Smooth muscle cell (in vitro differentiated cells): ENCODE measurements around the gene ZNF8. TPM values are rescaled to one million over a fixed set of nuclear protein-coding genes. Genes with fewer than 3 reads are reported as not detected.

Experiments
- DNase-seq: peaks from one replicate; lab custom pipeline; 2025; ENCODE audit not compliant: unreplicated experiment; lab: John Stamatoyannopoulos, UW
- H2AFZ ChIP-seq: fragments of 200-600 bp; sonication (generic); 2 replicates; pipeline ENCODE4 v1.6.0; 2016; ENCODE audit warnings: antibody characterized with exemption, low read depth, mild to moderate bottlenecking
- H3F3A ChIP-seq: fragments of 200-600 bp; sonication (generic); 2 replicates; pipeline ENCODE4 v1.6.0; 2017; ENCODE audit warnings: antibody characterized with exemption, low read depth
- H3K27ac ChIP-seq: fragments of 200-600 bp; sonication (generic); 2 replicates; pipeline ENCODE4 v1.5.1; 2016; ENCODE audit warnings: low read depth, mild to moderate bottlenecking
- H3K27me3 ChIP-seq: fragments of 200-600 bp; sonication (generic); 2 replicates; pipeline ENCODE4 v1.6.1; 2016; ENCODE audit warnings: low read depth, mild to moderate bottlenecking
- H3K36me3 ChIP-seq: fragments of 200-600 bp; sonication (generic); 2 replicates; pipeline ENCODE4 v1.5.1; 2016; ENCODE audit warnings: low read depth
- H3K4me1 ChIP-seq: fragments of 200-600 bp; sonication (generic); 2 replicates; pipeline ENCODE4 v1.5.1; 2016; ENCODE audit warnings: low read depth
- H3K4me2 ChIP-seq: fragments of 200-600 bp; sonication (generic); 2 replicates; pipeline ENCODE4 v1.6.0; 2016; ENCODE audit warnings: mild to moderate bottlenecking
- H3K4me3 ChIP-seq: fragments of 200-600 bp; sonication (generic); 2 replicates; pipeline ENCODE4 v1.5.1; 2016; ENCODE audit warnings: mild to moderate bottlenecking
- H3K79me2 ChIP-seq: fragments of 200-600 bp; sonication (generic); 2 replicates; pipeline ENCODE4 v1.6.0; 2016; ENCODE audit warnings: low read depth, mild to moderate bottlenecking
- H3K9ac ChIP-seq: fragments of 200-600 bp; sonication (generic); 2 replicates; pipeline ENCODE4 v1.6.0; 2016; ENCODE audit warnings: low read depth
- H3K9me3 ChIP-seq: fragments of 200-600 bp; sonication (generic); replicated peaks from 2 replicates; pipeline ENCODE4 v1.5.1; 2016; ENCODE audit warnings: low read depth
- H4K20me1 ChIP-seq: fragments of 200-600 bp; sonication (generic); 2 replicates; pipeline ENCODE4 v1.6.0; 2016; ENCODE audit warnings: low read depth
- CTCF ChIP-seq: fragments of 200-600 bp; sonication (generic); IDR thresholded peaks from 2 replicates; pipeline ENCODE4 v1.5.1; 2017; ENCODE audit warnings: borderline replicate concordance, mild to moderate bottlenecking, antibody characterized with exemption; ENCODE audit not compliant: insufficient read depth, poor library complexity, severe bottlenecking
- WGBS: methylation state at CpG from one replicate; pipeline ENCODE4 v1.1.7; 2016; ENCODE audit warnings: low lambda C conversion rate; 5-methylcytosine and 5-hydroxymethylcytosine counted together
- polyA plus RNA-seq: library from polyadenylated mRNA; unstranded; fragments of >200 nt; fragmentation: Nextera tagmentation; extraction: Ambion mirVana; gene quantifications from 2 replicates; pipeline ENCODE4 v1.2.1, GENCODE V29; 2016
- total RNA-seq: library from RNA; depleted of rRNA; stranded (reverse); fragments of >200 nt; gene quantifications from 2 replicates; pipeline ENCODE4 v1.2.3, GENCODE V29; 2014

Gene ZNF8
- total and polyA plus RNA-seq, 2 experiments from 2014 or later = 1.1 to 7.8 TPM

GRCh38 chr19:58300620-58301019 lies 21.9 kb downstream of the ZNF8 start:
- Histone ChIP-seq H3K27ac (no peak overlapping the region), H3K9ac (no peak overlapping the region), H4K20me1 (peaks cover 33% of the 10 kb centered on the region), H3K4me3 (no peak overlapping the region), H2AFZ (no peak overlapping the region), H3K36me3 (peaks cover 6% of the 10 kb centered on the region), H3F3A (peaks cover 6% of the 10 kb centered on the region), H3K4me2 (no peak overlapping the region), H3K27me3 (no peaks in the 10 kb centered on the region), H3K79me2 (peaks cover 22% of the 10 kb centered on the region), H3K4me1 (peaks cover 4% of the 10 kb centered on the region), H3K9me3 (no peaks in the 10 kb centered on the region)
- WGBS = 98% methylated on average over 7 of the region's 7 CpGs
- no peak for DNase-seq
- TF ChIP-seq CTCF = no peak

GRCh38 chr19:58304255-58304654 lies 25.5 kb downstream of the ZNF8 start:
- Histone ChIP-seq H3F3A (peaks cover 6% of the 10 kb centered on the region), H3K4me2 (peak overlapping the region; percentile 84), H3K9me3 (no peaks in the 10 kb centered on the region), H3K4me3 (peak overlapping the region; percentile 83), H2AFZ (no peak overlapping the region), H3K9ac (no peak overlapping the region), H4K20me1 (peaks cover 19% of the 10 kb centered on the region), H3K36me3 (no peaks in the 10 kb centered on the region), H3K4me1 (peaks cover 11% of the 10 kb centered on the region), H3K79me2 (peaks cover 22% of the 10 kb centered on the region), H3K27me3 (no peaks in the 10 kb centered on the region), H3K27ac (peak overlapping the region; percentile 80)
- 85% methylated on average over 7 of the region's 7 CpGs for WGBS
- DNase-seq = no peak
- TF ChIP-seq CTCF = no peak

- DNase-seq = no peak
- Histone ChIP-seq H3K9ac (peak overlapping the region; percentile 48), H3K4me2 (peak overlapping the region; percentile 84), H3K27me3 (no peaks in the 10 kb centered on the region), H3K79me2 (peaks cover 22% of the 10 kb centered on the region), H3K4me3 (peak overlapping the region; percentile 83), H3F3A (peaks cover 6% of the 10 kb centered on the region), H2AFZ (peak overlapping the region; percentile 60), H3K4me1 (peaks cover 11% of the 10 kb centered on the region), H4K20me1 (peaks cover 22% of the 10 kb centered on the region), H3K36me3 (peaks cover 4% of the 10 kb centered on the region), H3K9me3 (no peaks in the 10 kb centered on the region), H3K27ac (peak overlapping the region; percentile 80)
- TF ChIP-seq CTCF = no peak
- 12% methylated on average over 7 of the region's 7 CpGs for WGBS
Observed at GRCh38 chr19:58304748-58305064, 26.0 kb downstream of the ZNF8 start.
